GM12891 (cell line): Measurements from ENCODE around the gene M6PR.

ENCODE experiments used
- PAX5 ChIP-seq: IDR thresholded peaks from 2 replicates; pipeline ENCODE4 v1.6.1; 2011; ENCODE audit warnings: low read length, moderate library complexity, mild to moderate bottlenecking; ENCODE audit not compliant: insufficient read depth, severe bottlenecking
- POLR2A ChIP-seq: IDR thresholded peaks from 2 replicates; pipeline ENCODE4 v1.6.1; 2011; ENCODE audit warnings: low read depth, low read length, control low read depth
- POLR2AphosphoS5 ChIP-seq: IDR thresholded peaks from 2 replicates; pipeline ENCODE4 v1.6.1; 2011; ENCODE audit warnings: low read depth, low read length, control low read depth
- POU2F2 ChIP-seq: IDR thresholded peaks from 2 replicates; pipeline ENCODE4 v1.6.1; 2011; ENCODE audit warnings: low read depth, mild to moderate bottlenecking, control low read depth, low read length, moderate library complexity
- SPI1 ChIP-seq: IDR thresholded peaks from 2 replicates; pipeline ENCODE4 v1.6.1; 2011; ENCODE audit warnings: low read depth, low read length, control low read depth
- TAF1 ChIP-seq: IDR thresholded peaks from 2 replicates; pipeline ENCODE4 v1.6.1; 2011; ENCODE audit warnings: low read depth, low read length, control low read depth

DNA sequence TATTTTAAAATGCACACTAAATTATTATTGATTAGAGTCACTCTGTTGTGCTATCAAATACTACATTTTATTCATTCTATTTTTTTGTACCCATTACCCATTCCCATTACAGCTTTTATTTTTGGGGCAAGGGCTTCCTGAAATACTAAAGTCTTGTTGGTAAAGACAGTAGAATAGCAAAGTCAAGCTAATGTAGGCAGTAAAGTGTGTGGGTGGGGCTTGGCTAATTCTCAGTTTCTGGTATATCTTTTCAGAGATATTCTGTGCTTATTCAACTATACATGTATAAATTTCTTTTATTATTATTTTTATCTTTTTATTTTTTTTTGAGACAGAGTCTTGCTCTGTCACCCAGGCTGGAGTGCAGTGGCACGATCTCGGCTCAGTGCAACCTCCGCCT, 57.5 kb downstream of the M6PR start:
- TF ChIP-seq POLR2A (no peak), POLR2AphosphoS5 (no peak), TAF1 (no peak), PAX5 (no peak), POU2F2 (no peak), SPI1 (no peak)
